DOHH2 (cell line): ENCODE results near the gene ABCD3.

Source experiments
- H3F3A ChIP-seq: fragments of 200-600 bp; sonication (generic), shearing (Covaris generic); 2 replicates; pipeline ENCODE4 v1.6.0; 2016; ENCODE audit warnings: antibody characterized with exemption, mild to moderate bottlenecking; ENCODE audit not compliant: control insufficient read depth, insufficient read depth
- H3K27ac ChIP-seq: fragments of 200-600 bp; sonication (generic); 2 replicates; pipeline ENCODE4 v1.5.1; 2014; ENCODE audit warnings: low read depth, mild to moderate bottlenecking, low read length, moderate library complexity
- H3K27me3 ChIP-seq: fragments of 200-600 bp; sonication (generic); 2 replicates; pipeline ENCODE4 v1.6.1; 2014; ENCODE audit warnings: mild to moderate bottlenecking, low read length, mixed read lengths; ENCODE audit not compliant: control insufficient read depth
- H3K36me3 ChIP-seq: fragments of 200-600 bp; sonication (generic); 2 replicates; pipeline ENCODE4 v1.6.1; 2014; ENCODE audit warnings: mild to moderate bottlenecking, low read length, moderate library complexity, mixed read lengths; ENCODE audit not compliant: control insufficient read depth
- H3K4me1 ChIP-seq: fragments of 200-600 bp; sonication (generic); 2 replicates; pipeline ENCODE4 v1.6.1; 2014; ENCODE audit warnings: mild to moderate bottlenecking, low read length, mixed read lengths; ENCODE audit not compliant: control insufficient read depth
- H3K4me2 ChIP-seq: fragments of 200-600 bp; sonication (generic); 2 replicates; pipeline ENCODE4 v1.6.0; 2014; ENCODE audit warnings: mild to moderate bottlenecking, low read length, moderate library complexity
- H3K4me3 ChIP-seq: fragments of 200-600 bp; sonication (generic); 2 replicates; pipeline ENCODE4 v1.5.1; 2014; ENCODE audit warnings: mild to moderate bottlenecking, low read length, mixed read lengths
- H3K79me2 ChIP-seq: fragments of 200-600 bp; sonication (generic); 2 replicates; pipeline ENCODE4 v1.6.1; 2014; ENCODE audit warnings: mild to moderate bottlenecking, low read length, mixed read lengths; ENCODE audit not compliant: control insufficient read depth
- H3K9me2 ChIP-seq: fragments of 200-600 bp; sonication (generic); replicated peaks from 2 replicates; pipeline ENCODE4 v1.6.1; 2014; ENCODE audit warnings: mild to moderate bottlenecking, low read length, mixed read lengths; ENCODE audit not compliant: control insufficient read depth
- H3K9me3 ChIP-seq: fragments of 200-600 bp; sonication (generic); 2 replicates; pipeline ENCODE4 v1.6.1; 2014; ENCODE audit warnings: antibody characterized with exemption, low read length, mixed read lengths; ENCODE audit not compliant: control insufficient read depth, insufficient read depth
- H4K20me1 ChIP-seq: fragments of 200-600 bp; sonication (generic); 2 replicates; pipeline ENCODE4 v1.6.0; 2014; ENCODE audit warnings: low read depth, mild to moderate bottlenecking, antibody characterized with exemption, low read length, moderate library complexity; ENCODE audit not compliant: control insufficient read depth, insufficient read depth
- EZH2phosphoT487 ChIP-seq: fragments of 200-600 bp; sonication (generic); IDR thresholded peaks from 2 replicates; pipeline ENCODE4 v1.6.1; 2017; ENCODE audit warnings: borderline replicate concordance, mild to moderate bottlenecking, antibody characterized with exemption, low read length, moderate library complexity, mixed read lengths
- TF ChIP-seq, protein P1 (sequence below): fragments of 200-600 bp; sonication (generic); IDR thresholded peaks from one replicate; pipeline ENCODE4 v1.5.1; 2014; ENCODE audit warnings: antibody characterized with exemption, mild to moderate bottlenecking, low read depth, low read length; ENCODE audit not compliant: poor library complexity, severe bottlenecking

The ABCD3 gene

DNA sequence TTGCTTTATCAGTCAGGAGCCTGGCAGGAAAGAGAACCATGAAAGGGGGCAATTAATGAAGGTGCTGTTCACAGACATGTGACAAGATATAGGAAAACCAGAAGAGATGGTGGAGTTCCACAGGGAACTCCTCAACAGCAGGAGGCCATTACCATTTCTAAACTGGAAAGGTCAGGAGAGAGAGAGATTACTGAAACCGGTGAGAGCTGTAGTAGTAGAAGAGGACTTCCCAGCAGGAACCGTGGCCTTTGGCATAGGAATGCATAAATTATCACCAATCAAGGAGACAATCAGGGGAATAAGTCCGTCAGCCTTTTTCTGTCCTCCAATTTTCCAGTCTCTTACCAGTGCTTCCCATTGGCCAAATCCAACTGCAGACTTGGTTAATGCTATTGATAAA lies 23.0 kb upstream of the ABCD3 start:
- Histone ChIP-seq H3K27me3 (peaks cover 6% of the 10 kb centered on the region; the same call in 1 of the 2 replicates), H3K9me3 (no peaks in the 10 kb centered on the region; the same call in 1 of the 2 replicates), H3K36me3 (no peaks in the 10 kb centered on the region), H3K27ac (no peak overlapping the region), H3K79me2 (no peaks in the 10 kb centered on the region), H3K4me1 (no peaks in the 10 kb centered on the region), H3K4me3 (no peak overlapping the region), H4K20me1 (no peaks in the 10 kb centered on the region), H3K9me2 (no peaks in the 10 kb centered on the region), H3F3A (no peaks in the 10 kb centered on the region), H3K4me2 (no peak overlapping the region)
- no peak for TF ChIP-seq EZH2phosphoT487
- TF ChIP-seq, protein P1, sequence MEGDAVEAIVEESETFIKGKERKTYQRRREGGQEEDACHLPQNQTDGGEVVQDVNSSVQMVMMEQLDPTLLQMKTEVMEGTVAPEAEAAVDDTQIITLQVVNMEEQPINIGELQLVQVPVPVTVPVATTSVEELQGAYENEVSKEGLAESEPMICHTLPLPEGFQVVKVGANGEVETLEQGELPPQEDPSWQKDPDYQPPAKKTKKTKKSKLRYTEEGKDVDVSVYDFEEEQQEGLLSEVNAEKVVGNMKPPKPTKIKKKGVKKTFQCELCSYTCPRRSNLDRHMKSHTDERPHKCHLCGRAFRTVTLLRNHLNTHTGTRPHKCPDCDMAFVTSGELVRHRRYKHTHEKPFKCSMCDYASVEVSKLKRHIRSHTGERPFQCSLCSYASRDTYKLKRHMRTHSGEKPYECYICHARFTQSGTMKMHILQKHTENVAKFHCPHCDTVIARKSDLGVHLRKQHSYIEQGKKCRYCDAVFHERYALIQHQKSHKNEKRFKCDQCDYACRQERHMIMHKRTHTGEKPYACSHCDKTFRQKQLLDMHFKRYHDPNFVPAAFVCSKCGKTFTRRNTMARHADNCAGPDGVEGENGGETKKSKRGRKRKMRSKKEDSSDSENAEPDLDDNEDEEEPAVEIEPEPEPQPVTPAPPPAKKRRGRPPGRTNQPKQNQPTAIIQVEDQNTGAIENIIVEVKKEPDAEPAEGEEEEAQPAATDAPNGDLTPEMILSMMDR: no peak

DNA sequence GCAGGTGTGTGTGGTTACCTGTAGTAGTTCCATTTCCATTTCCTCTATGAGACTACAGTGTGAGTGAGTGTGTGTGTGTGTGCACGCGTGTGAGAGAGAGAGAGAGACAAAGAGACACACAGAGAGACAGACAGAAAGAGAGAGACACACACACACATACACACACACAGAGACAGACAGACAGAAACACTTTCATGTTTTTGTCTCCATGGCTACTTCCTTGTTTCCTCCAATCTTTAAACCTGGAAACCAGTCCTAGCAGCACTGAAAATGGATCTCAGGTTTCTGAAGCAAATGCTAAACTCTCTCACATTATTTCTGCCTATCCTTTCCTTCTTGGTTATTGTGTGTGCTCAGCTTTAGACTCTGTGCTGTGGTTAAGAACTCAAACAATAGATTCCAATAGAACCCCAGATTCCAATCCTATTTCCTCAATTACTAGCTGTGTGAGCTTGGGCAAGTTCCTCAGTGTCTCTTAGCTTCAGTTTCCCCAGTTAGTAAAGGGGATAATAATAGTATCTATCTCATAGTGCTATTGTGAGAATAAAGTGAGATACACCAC lies 22.4 kb upstream of the ABCD3 start:
- Histone ChIP-seq H3K4me1 (no peaks in the 10 kb centered on the region), H3F3A (no peaks in the 10 kb centered on the region), H3K9me3 (no peaks in the 10 kb centered on the region; the same call in 1 of the 2 replicates), H3K9me2 (no peaks in the 10 kb centered on the region), H3K4me2 (no peak overlapping the region), H3K27ac (no peak overlapping the region), H3K79me2 (no peaks in the 10 kb centered on the region), H4K20me1 (no peaks in the 10 kb centered on the region), H3K36me3 (no peaks in the 10 kb centered on the region), H3K27me3 (peaks cover 8% of the 10 kb centered on the region; the same call in 1 of the 2 replicates), H3K4me3 (no peak overlapping the region)
- TF ChIP-seq, protein P1: no peak
- no peak for TF ChIP-seq EZH2phosphoT487

DNA sequence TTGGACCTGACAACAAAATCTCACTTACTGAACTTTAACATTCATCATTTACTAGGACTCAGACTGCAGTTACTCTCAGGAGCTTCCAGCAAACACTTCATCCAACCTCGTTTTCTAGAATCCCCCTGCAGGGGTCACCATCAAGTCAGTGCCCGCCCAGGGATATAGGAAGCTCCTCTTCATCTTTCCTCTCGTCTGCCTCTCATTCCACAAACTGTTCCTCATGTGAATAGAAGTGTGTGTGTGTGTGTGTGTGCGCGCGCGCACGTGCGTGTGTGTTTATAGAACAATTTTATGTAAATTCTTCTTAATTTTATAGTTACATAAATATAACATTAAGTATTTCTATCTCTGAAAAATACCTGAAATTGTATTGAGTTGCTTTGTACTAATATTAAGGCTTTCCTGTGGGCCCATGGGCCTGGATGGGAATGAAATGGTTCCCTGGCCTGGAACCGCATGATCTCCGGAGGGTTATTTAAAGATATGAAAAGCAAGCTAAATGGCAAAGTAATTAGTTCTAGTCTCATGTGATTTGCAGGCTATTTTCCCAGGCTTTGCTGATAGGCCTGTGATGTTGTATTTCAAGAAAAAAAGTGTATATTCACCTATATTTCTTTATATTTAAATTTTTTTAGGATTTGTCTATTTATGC lies 21.7 kb upstream of the ABCD3 start:
- TF ChIP-seq, protein P1: no peak
- TF ChIP-seq EZH2phosphoT487: no peak
- no peaks in the 10 kb centered on the region for H4K20me1 ChIP-seq
- H3K9me2 ChIP-seq: no peaks in the 10 kb centered on the region
- H3K27me3 ChIP-seq: peaks cover 8% of the 10 kb centered on the region; the same call in 1 of the 2 replicates
- H3K79me2 ChIP-seq: no peaks in the 10 kb centered on the region
- H3F3A ChIP-seq: no peaks in the 10 kb centered on the region
- no peaks in the 10 kb centered on the region for H3K36me3 ChIP-seq
- H3K4me3 ChIP-seq: no peak overlapping the region
- H3K9me3 ChIP-seq: no peaks in the 10 kb centered on the region; the same call in 1 of the 2 replicates
- no peaks in the 10 kb centered on the region for H3K4me1 ChIP-seq
- no peak overlapping the region for H3K4me2 ChIP-seq
- no peak overlapping the region for H3K27ac ChIP-seq
